ENCODE data around the gene MYO1F. TPM values are rescaled to one million over a fixed set of nuclear protein-coding genes. Genes with fewer than 3 reads are reported as not detected.

Gene MYO1F
- total and polyA plus RNA-seq, 2 of the 13 experiments (the other 11 are each of a cell fraction or from before 2014, with no cell fraction given): 0.09 to 0.13 TPM

DNA sequence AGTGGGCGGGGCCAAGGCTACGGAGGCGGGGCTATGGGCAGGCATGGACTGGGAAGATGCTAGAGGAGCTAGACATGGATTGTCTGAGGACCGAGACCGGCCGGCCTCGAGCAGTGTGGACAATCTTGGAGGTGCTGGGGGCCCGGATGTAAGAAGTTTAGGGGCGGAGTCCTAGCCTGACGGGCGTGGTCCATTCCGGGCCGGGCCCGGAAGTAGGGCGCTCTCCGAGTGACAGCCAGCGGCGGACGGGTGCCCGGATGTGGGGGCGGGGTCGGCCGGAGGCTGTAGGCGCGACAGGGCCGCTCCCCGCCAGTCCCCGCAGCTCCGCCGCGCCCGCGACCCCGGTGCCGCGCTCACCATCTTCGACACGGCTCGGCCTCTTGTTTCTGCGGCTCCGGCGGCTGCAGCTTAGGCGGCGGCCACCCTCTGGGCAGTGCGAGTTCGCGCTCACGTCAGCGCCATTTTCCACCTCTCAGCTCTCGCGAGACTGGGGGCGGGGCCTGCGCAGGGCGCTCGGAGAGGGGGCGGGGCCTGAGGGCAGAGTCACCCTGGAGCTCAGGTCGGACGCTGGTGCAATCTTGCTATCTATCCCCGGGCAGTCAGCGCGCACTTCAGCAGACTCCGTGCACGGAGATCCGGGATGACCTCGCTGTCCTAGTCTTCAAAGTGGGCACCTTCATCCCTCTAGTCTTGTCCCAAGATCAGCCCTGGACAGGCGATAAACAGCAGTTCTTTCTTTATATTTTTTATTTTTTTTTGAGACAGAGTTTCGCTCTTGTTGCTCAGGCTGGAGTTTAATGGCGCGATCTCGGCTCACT is 63.3 kb downstream of the MYO1F start, which contains the start of gene ZNF414 (continued):
- TF ChIP-seq, protein P1, sequence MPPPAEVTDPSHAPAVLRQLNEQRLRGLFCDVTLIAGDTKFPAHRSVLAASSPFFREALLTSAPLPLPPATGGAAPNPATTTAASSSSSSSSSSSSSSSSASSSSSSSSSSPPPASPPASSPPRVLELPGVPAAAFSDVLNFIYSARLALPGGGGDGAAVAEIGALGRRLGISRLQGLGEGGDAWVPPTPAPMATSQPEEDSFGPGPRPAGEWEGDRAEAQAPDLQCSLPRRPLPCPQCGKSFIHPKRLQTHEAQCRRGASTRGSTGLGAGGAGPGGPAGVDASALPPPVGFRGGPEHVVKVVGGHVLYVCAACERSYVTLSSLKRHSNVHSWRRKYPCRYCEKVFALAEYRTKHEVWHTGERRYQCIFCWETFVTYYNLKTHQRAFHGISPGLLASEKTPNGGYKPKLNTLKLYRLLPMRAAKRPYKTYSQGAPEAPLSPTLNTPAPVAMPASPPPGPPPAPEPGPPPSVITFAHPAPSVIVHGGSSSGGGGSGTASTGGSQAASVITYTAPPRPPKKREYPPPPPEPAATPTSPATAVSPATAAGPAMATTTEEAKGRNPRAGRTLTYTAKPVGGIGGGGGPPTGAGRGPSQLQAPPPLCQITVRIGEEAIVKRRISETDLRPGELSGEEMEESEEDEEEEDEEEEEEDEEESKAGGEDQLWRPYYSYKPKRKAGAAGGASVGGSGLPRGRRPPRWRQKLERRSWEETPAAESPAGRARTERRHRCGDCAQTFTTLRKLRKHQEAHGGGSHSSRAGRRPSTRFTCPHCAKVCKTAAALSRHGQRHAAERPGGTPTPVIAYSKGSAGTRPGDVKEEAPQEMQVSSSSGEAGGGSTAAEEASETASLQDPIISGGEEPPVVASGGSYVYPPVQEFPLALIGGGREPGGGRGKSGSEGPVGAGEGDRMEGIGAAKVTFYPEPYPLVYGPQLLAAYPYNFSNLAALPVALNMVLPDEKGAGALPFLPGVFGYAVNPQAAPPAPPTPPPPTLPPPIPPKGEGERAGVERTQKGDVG (CRISPR knock-in tag; IDR thresholded peaks at IDR 0.05; ENCODE audit: borderline replicate concordance): no peak
- TF ChIP-seq MEF2D (CRISPR knock-in tag; IDR thresholded peaks at IDR 0.05) (no peak), ZMYM3 (CRISPR knock-in tag; IDR thresholded peaks at IDR 0.05) (no peak), ZMYM2 (CRISPR knock-in tag; IDR thresholded peaks at IDR 0.05) (no peak), CREBL2 (CRISPR knock-in tag; IDR thresholded peaks at IDR 0.05; ENCODE audit: borderline replicate concordance) (no peak), ELF1 (CRISPR knock-in tag; IDR thresholded peaks at IDR 0.05) (peak; percentile 91), ZFYVE20 (CRISPR knock-in tag; IDR thresholded peaks at IDR 0.05; ENCODE audit: borderline replicate concordance, low read depth) (0 out of 2 replicates have a peak, but pooled peaks have one; percentile 19), ZNF230 (CRISPR knock-in tag; IDR thresholded peaks at IDR 0.05) (peak; percentile 75; the same call in 1 of the 2 replicates), LRRFIP1 (CRISPR knock-in tag; conservative IDR thresholded peaks at IDR 0.05) (no peak), GZF1 (CRISPR knock-in tag; IDR thresholded peaks at IDR 0.05) (no peak), ZNF589 (CRISPR knock-in tag; conservative IDR thresholded peaks at IDR 0.05) (no peak), CTCF (CRISPR knock-in tag; IDR thresholded peaks at IDR 0.05) (no peak), HOXA3 (CRISPR knock-in tag; IDR thresholded peaks at IDR 0.05) (peak; percentile 55; the same call in 1 of the 2 replicates), KAT2B (IDR thresholded peaks at IDR 0.05; ENCODE audit: borderline replicate concordance, low read depth, low read length) (no peak), ZNF24 (IDR thresholded peaks at IDR 0.05) (no peak), ZSCAN9 (CRISPR knock-in tag; IDR thresholded peaks at IDR 0.05; ENCODE audit: borderline replicate concordance) (no peak)
- TF ChIP-seq, protein P2, sequence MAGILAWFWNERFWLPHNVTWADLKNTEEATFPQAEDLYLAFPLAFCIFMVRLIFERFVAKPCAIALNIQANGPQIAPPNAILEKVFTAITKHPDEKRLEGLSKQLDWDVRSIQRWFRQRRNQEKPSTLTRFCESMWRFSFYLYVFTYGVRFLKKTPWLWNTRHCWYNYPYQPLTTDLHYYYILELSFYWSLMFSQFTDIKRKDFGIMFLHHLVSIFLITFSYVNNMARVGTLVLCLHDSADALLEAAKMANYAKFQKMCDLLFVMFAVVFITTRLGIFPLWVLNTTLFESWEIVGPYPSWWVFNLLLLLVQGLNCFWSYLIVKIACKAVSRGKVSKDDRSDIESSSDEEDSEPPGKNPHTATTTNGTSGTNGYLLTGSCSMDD (CRISPR knock-in tag; IDR thresholded peaks at IDR 0.05): no peak

Data from HepG2 (cell line).